Stimulated activated CD8-positive, alpha-beta memory T cell treated with anti-CD3 and anti-CD28 coated beads, Interleukin-7, amount 100 ng/mL, for 4 hours (primary cell): ENCODE measurements around the gene C1orf21.
A peak's percentile ranks its signal among the peaks of the same experiment; 100 is the strongest.

Experiments
- DNase-seq, 2 donors: peaks; one replicate each; pipeline ENCODE4 v3.0.0-alpha.2; 2020; ENCODE audit warnings: low read depth in 2 of 2

The C1orf21 gene

GRCh38 chr1:184387069-184387475 is 243 bp downstream of the C1orf21 start:
- DNase-seq, result no peak

GRCh38 chr1:184387476-184388318 is 868 bp downstream of the C1orf21 start:
- peak; percentile 8 to 59 for DNase-seq

GRCh38 chr1:184388319-184388889 is 1.6 kb downstream of the C1orf21 start:
- no peak for DNase-seq

GRCh38 chr1:184388971-184389370 is 2.1 kb downstream of the C1orf21 start:
- no peak for DNase-seq

- DNase-seq, result no peak
Observed at GRCh38 chr1:184389446-184389845, 2.6 kb downstream of the C1orf21 start.

- DNase-seq, result no peak
Observed at GRCh38 chr1:184390889-184391288, 4.1 kb downstream of the C1orf21 start.

- no peak for DNase-seq
Observed at GRCh38 chr1:184392067-184392466, 5.2 kb downstream of the C1orf21 start.

- DNase-seq, result no peak
Observed at GRCh38 chr1:184392779-184393522, 6.1 kb downstream of the C1orf21 start.

GRCh38 chr1:184393962-184394361 is 7.1 kb downstream of the C1orf21 start:
- DNase-seq, result no peak

- no peak for DNase-seq
Observed at GRCh38 chr1:184395370-184395769, 8.5 kb downstream of the C1orf21 start.

- no peak for DNase-seq
Observed at GRCh38 chr1:184395937-184396480, 9.2 kb downstream of the C1orf21 start.

- DNase-seq, result no peak
Observed at GRCh38 chr1:184399192-184399847, 12.5 kb downstream of the C1orf21 start.

- no peak for DNase-seq
Observed at GRCh38 chr1:184403961-184404726, 17.3 kb downstream of the C1orf21 start.

- no peak for DNase-seq
Observed at GRCh38 chr1:184404727-184405027, 17.8 kb downstream of the C1orf21 start.

GRCh38 chr1:184405094-184405800 is 18.4 kb downstream of the C1orf21 start:
- DNase-seq, result no peak

GRCh38 chr1:184405801-184406142 is 18.9 kb downstream of the C1orf21 start:
- DNase-seq, result no peak

- DNase-seq, result no peak
Observed at GRCh38 chr1:184406479-184406878, 19.6 kb downstream of the C1orf21 start.

- no peak for DNase-seq
Observed at GRCh38 chr1:184407816-184408510, 21.1 kb downstream of the C1orf21 start.

GRCh38 chr1:184408580-184408979 is 21.8 kb downstream of the C1orf21 start:
- DNase-seq, result no peak

GRCh38 chr1:184409011-184409410 is 22.2 kb downstream of the C1orf21 start:
- DNase-seq, result no peak
